Skeletal muscle cell (primary cell): Measurements from ENCODE around the gene RNASET2.
"Not testable (repeated sequence)": the region's sequence is repeated elsewhere in the genome, so short reads cannot be mapped to it uniquely, and the experiment has no call there.

Source experiments
- DNase-seq: peaks from one replicate; pipeline ENCODE4 v3.0.0-alpha.2; 2010; ENCODE audit warnings: low read depth
- H3K4me3 ChIP-seq: 2 replicates; pipeline ENCODE4 v1.5.1; 2011; ENCODE audit warnings: low read depth, mild to moderate bottlenecking, control low read depth, low read length, moderate library complexity

RNASET2 gene

GRCh38 chr6:166950443-166950821 is 5.9 kb downstream of the RNASET2 start:
- no peak for DNase-seq
- no peak overlapping the region for H3K4me3 ChIP-seq

- DNase-seq = no peak
Observed at GRCh38 chr6:166949528-166950442, 6.6 kb downstream of the RNASET2 start.

GRCh38 chr6:166948724-166949123 is 7.6 kb downstream of the RNASET2 start:
- not testable (repeated sequence) for H3K4me3 ChIP-seq, DNase-seq

More at GRCh38 chr6:166949528-166950442, 6.6 kb downstream of the RNASET2 start:
- no peak overlapping the region for H3K4me3 ChIP-seq

GRCh38 chr6:166947251-166947650 is 9.1 kb downstream of the RNASET2 start:
- H3K4me3 ChIP-seq = no peak overlapping the region
- DNase-seq = no peak

- DNase-seq = no peak
- no peak overlapping the region for H3K4me3 ChIP-seq
Observed at GRCh38 chr6:166946125-166946524, 10.2 kb downstream of the RNASET2 start.

- no peak overlapping the region for H3K4me3 ChIP-seq
- DNase-seq = no peak
Observed at GRCh38 chr6:166944666-166945256, 11.6 kb downstream of the RNASET2 start.

- DNase-seq = no peak
- no peak overlapping the region for H3K4me3 ChIP-seq
Observed at GRCh38 chr6:166942393-166943168, 13.8 kb downstream of the RNASET2 start.

- DNase-seq = no peak
- H3K4me3 ChIP-seq = no peak overlapping the region
Observed at GRCh38 chr6:166940643-166941068, 15.7 kb downstream of the RNASET2 start.

GRCh38 chr6:166939894-166940293 is 16.5 kb downstream of the RNASET2 start:
- DNase-seq = no peak
- no peak overlapping the region for H3K4me3 ChIP-seq

GRCh38 chr6:166939345-166939744 is 17.0 kb downstream of the RNASET2 start:
- H3K4me3 ChIP-seq = no peak overlapping the region
- no peak for DNase-seq

GRCh38 chr6:166938704-166939103 is 17.6 kb downstream of the RNASET2 start:
- DNase-seq = no peak
- no peak overlapping the region for H3K4me3 ChIP-seq

GRCh38 chr6:166938150-166938549 is 18.2 kb downstream of the RNASET2 start:
- no peak overlapping the region for H3K4me3 ChIP-seq
- DNase-seq = no peak

GRCh38 chr6:166937746-166938145 is 18.6 kb downstream of the RNASET2 start:
- no peak for DNase-seq

GRCh38 chr6:166936079-166936787 is 20.1 kb downstream of the RNASET2 start:
- no peak for DNase-seq

More at GRCh38 chr6:166937746-166938145, 18.6 kb downstream of the RNASET2 start:
- no peak overlapping the region for H3K4me3 ChIP-seq

GRCh38 chr6:166935353-166935752 is 21.0 kb downstream of the RNASET2 start:
- DNase-seq = no peak
- no peak overlapping the region for H3K4me3 ChIP-seq

More at GRCh38 chr6:166936079-166936787, 20.1 kb downstream of the RNASET2 start:
- H3K4me3 ChIP-seq = no peak overlapping the region

GRCh38 chr6:166934174-166934573 is 22.2 kb downstream of the RNASET2 start:
- H3K4me3 ChIP-seq = no peak overlapping the region
- no peak for DNase-seq

- no peak overlapping the region for H3K4me3 ChIP-seq
- no peak for DNase-seq
Observed at GRCh38 chr6:166933396-166933795, 23.0 kb downstream of the RNASET2 start.

GRCh38 chr6:166932616-166933015 is 23.7 kb downstream of the RNASET2 start:
- no peak overlapping the region for H3K4me3 ChIP-seq
- no peak for DNase-seq

GRCh38 chr6:166932116-166932515 is 24.2 kb downstream of the RNASET2 start:
- H3K4me3 ChIP-seq = no peak overlapping the region
- no peak for DNase-seq
